ENCODE measurements around the gene FKBP6. TPM values are rescaled to one million over a fixed set of nuclear protein-coding genes. Genes with fewer than 3 reads are reported as not detected.

Gene FKBP6
- total RNA-seq, 1 donor from 2014 or later = not detected

DNA sequence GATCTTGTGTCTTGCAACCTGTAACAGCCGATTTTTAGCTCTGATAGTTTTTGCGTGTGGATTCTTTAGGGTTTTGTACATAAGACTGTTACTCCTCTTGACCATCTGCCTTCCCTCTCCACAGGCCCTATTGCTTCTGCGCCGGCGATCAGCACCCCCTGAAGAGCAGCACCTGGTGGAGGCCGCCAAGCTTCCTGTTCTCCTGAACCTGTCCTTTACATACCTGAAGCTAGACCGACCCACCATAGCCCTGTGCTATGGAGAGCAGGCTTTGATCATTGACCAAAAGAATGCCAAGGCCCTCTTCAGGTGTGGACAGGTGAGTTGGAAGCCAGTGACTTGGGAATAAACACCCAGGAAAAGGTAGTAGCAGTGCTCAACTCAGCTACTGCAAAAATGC is 12.6 kb downstream of the FKBP6 start:
- Histone ChIP-seq H3K4me3 (no peak overlapping the region), H3K9me3 (no peaks in the 10 kb centered on the region), H3K27me3 (no peaks in the 10 kb centered on the region), H3K36me3 (no peaks in the 10 kb centered on the region), H3K4me1 (peaks cover 14% of the 10 kb centered on the region), H3K27ac (no peak overlapping the region)
- intact Hi-C loops (cut with DNase I) = no loop called here
- DNase-seq (ENCODE audit: extremely low spot score in 2 of 2) = no peak
- no peak for TF ChIP-seq POLR2AphosphoS5 (IDR thresholded peaks at IDR 0.05; ENCODE audit: insufficient read depth in 1 of 2, low read depth in 1 of 2)
- TF ChIP-seq, protein P1, sequence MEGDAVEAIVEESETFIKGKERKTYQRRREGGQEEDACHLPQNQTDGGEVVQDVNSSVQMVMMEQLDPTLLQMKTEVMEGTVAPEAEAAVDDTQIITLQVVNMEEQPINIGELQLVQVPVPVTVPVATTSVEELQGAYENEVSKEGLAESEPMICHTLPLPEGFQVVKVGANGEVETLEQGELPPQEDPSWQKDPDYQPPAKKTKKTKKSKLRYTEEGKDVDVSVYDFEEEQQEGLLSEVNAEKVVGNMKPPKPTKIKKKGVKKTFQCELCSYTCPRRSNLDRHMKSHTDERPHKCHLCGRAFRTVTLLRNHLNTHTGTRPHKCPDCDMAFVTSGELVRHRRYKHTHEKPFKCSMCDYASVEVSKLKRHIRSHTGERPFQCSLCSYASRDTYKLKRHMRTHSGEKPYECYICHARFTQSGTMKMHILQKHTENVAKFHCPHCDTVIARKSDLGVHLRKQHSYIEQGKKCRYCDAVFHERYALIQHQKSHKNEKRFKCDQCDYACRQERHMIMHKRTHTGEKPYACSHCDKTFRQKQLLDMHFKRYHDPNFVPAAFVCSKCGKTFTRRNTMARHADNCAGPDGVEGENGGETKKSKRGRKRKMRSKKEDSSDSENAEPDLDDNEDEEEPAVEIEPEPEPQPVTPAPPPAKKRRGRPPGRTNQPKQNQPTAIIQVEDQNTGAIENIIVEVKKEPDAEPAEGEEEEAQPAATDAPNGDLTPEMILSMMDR (IDR thresholded peaks at IDR 0.05) = no peak

GRCh38 chr7:73341877-73342276 is 13.9 kb downstream of the FKBP6 start:
- TF ChIP-seq POLR2A (IDR thresholded peaks at IDR 0.05) (no peak), POLR2AphosphoS5 (IDR thresholded peaks at IDR 0.05; ENCODE audit: insufficient read depth in 1 of 2, low read depth in 1 of 2) (no peak)
- TF ChIP-seq, protein P1 (IDR thresholded peaks at IDR 0.05) = no peak
- H3K27me3 ChIP-seq = no peaks in the 10 kb centered on the region
- no peak for DNase-seq (ENCODE audit: extremely low spot score in 2 of 2)
- H3K4me1 ChIP-seq = peaks cover 14% of the 10 kb centered on the region
- H3K36me3 ChIP-seq = no peaks in the 10 kb centered on the region
- no peaks in the 10 kb centered on the region for H3K9me3 ChIP-seq
- intact Hi-C loops (cut with DNase I) = no loop called here
- no peak overlapping the region for H3K27ac ChIP-seq
- no peak overlapping the region for H3K4me3 ChIP-seq

- no peak for DNase-seq (ENCODE audit: extremely low spot score in 2 of 2)
- no peak overlapping the region for H3K4me3 ChIP-seq
- peaks cover 14% of the 10 kb centered on the region for H3K4me1 ChIP-seq
- no peak overlapping the region for H3K27ac ChIP-seq
- no peaks in the 10 kb centered on the region for H3K36me3 ChIP-seq
- H3K9me3 ChIP-seq = no peaks in the 10 kb centered on the region
- TF ChIP-seq, protein P1 (IDR thresholded peaks at IDR 0.05) = peak in 2 of 3 experiments; percentile 26 to 30
- no peak for TF ChIP-seq POLR2AphosphoS5 (IDR thresholded peaks at IDR 0.05; ENCODE audit: insufficient read depth in 1 of 2, low read depth in 1 of 2)
- H3K27me3 ChIP-seq = no peaks in the 10 kb centered on the region
- intact Hi-C loops (cut with DNase I) = no loop called here
These were observed 14.7 kb downstream of the FKBP6 start for GRCh38 chr7:73342645-73343044.

- TF ChIP-seq POLR2A (IDR thresholded peaks at IDR 0.05) = no peak
- no peak for TF ChIP-seq POLR2AphosphoS5 (IDR thresholded peaks at IDR 0.05; ENCODE audit: insufficient read depth in 1 of 2, low read depth in 1 of 2)
- TF ChIP-seq, protein P1 (IDR thresholded peaks at IDR 0.05) = no peak
- no peaks in the 10 kb centered on the region for H3K9me3 ChIP-seq
- intact Hi-C loops (cut with DNase I) = no loop called here
- H3K4me3 ChIP-seq = no peak overlapping the region
- no peak overlapping the region for H3K27ac ChIP-seq
- H3K27me3 ChIP-seq = no peaks in the 10 kb centered on the region
- no peak for DNase-seq (ENCODE audit: extremely low spot score in 2 of 2)
- peaks cover 14% of the 10 kb centered on the region for H3K4me1 ChIP-seq
- no peaks in the 10 kb centered on the region for H3K36me3 ChIP-seq
These were observed 15.9 kb downstream of the FKBP6 start for GRCh38 chr7:73343671-73344380.

DNA sequence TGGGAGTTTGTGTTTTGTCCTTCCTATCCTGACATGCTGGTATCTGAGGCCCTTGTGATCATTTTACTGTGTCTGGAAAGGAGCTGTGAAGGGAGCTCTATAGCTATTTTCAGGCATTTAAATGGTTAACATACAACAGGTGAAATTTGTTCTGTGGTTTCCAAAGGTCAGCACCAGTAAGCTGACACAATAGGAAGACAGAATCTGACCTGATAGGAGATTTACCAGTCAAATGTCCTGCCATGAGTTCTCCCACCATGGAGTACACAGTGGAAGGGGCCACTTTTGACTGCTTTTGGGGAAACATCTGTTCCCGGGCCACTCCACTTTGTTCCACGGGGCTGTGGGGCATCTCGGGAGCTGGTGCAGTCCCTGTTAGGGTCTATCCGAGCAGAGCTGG is 17.6 kb downstream of the FKBP6 start:
- Histone ChIP-seq H3K36me3 (no peaks in the 10 kb centered on the region), H3K4me3 (no peak overlapping the region), H3K27ac (no peak overlapping the region), H3K27me3 (no peaks in the 10 kb centered on the region), H3K4me1 (peaks cover 14% of the 10 kb centered on the region), H3K9me3 (no peaks in the 10 kb centered on the region)
- no peak for TF ChIP-seq POLR2A (IDR thresholded peaks at IDR 0.05)
- TF ChIP-seq, protein P1 (IDR thresholded peaks at IDR 0.05) = no peak
- no peak for TF ChIP-seq POLR2AphosphoS5 (IDR thresholded peaks at IDR 0.05; ENCODE audit: insufficient read depth in 1 of 2, low read depth in 1 of 2)
- intact Hi-C loops (cut with DNase I) = no loop called here
- no peak for DNase-seq (ENCODE audit: extremely low spot score in 2 of 2)
